ENCODE data around the gene MYEOV. TPM values are rescaled to one million over a fixed set of nuclear protein-coding genes. Genes with fewer than 3 reads are reported as not detected.

MYEOV gene
- total RNA-seq, 2 donors from 2014 or later, result not detected

DNA sequence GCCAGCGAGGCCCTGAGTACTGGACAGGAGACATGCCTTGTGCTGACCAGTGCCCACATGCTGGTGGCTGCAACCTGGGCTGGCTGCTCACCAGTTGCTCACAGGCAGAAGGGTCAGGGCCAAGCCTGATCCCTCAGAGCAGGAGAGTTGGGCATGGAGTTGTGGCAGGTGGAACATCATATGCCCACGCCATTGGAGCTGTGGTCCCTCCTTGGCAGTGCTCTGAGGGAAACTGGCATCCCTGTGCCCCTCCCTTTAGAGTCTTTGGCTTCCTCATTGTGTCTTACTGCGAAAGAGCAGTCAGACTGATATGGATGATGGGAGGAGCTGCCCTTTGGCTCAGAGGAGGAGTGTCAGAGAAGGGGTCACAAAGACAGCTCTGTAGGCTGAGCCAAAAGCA, 3.1 kb upstream of the MYEOV start:
- no peaks in the 10 kb centered on the region for H3K36me3 Mint-ChIP-seq (ENCODE audit: low read depth)
- H3K4me3 Mint-ChIP-seq, result no peak overlapping the region
- H3K9me3 Mint-ChIP-seq, result peaks cover 1% of the 10 kb centered on the region
- H3K9ac ChIP-seq (ENCODE audit: extremely low read depth, low read length, poor library complexity, severe bottlenecking), result no peak overlapping the region
- no peak for DNase-seq
- peaks cover 20% of the 10 kb centered on the region for H3K4me1 Mint-ChIP-seq
- no peaks in the 10 kb centered on the region for H3K27me3 ChIP-seq (ENCODE audit: control insufficient read depth, insufficient read depth, low read length, poor library complexity, severe bottlenecking)
- H3K27me3 Mint-ChIP-seq (ENCODE audit: insufficient read depth), result peaks cover 4% of the 10 kb centered on the region
- H3K4me3 ChIP-seq (ENCODE audit: low read length), result no peak overlapping the region
- H3K9me3 ChIP-seq (ENCODE audit: control insufficient read depth, low read length), result no peaks in the 10 kb centered on the region
- WGBS, 2 experiments (ENCODE audit: insufficient coverage in 1 of 2, insufficient read length in 1 of 2), result 82 to 84% methylated on average over 2 to 3 of the region's 3 CpGs
- TF ChIP-seq, protein P1, sequence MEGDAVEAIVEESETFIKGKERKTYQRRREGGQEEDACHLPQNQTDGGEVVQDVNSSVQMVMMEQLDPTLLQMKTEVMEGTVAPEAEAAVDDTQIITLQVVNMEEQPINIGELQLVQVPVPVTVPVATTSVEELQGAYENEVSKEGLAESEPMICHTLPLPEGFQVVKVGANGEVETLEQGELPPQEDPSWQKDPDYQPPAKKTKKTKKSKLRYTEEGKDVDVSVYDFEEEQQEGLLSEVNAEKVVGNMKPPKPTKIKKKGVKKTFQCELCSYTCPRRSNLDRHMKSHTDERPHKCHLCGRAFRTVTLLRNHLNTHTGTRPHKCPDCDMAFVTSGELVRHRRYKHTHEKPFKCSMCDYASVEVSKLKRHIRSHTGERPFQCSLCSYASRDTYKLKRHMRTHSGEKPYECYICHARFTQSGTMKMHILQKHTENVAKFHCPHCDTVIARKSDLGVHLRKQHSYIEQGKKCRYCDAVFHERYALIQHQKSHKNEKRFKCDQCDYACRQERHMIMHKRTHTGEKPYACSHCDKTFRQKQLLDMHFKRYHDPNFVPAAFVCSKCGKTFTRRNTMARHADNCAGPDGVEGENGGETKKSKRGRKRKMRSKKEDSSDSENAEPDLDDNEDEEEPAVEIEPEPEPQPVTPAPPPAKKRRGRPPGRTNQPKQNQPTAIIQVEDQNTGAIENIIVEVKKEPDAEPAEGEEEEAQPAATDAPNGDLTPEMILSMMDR (conservative IDR thresholded peaks at IDR 0.05), result no peak
- H3K4me1 ChIP-seq (ENCODE audit: control insufficient read depth, insufficient read depth, low read length), result peaks cover 3% of the 10 kb centered on the region
- H3K36me3 ChIP-seq (ENCODE audit: control insufficient read depth, insufficient read depth, low read length), result no peaks in the 10 kb centered on the region
- H3K27ac ChIP-seq (ENCODE audit: low read depth, low read length), result no peak overlapping the region
- no peak overlapping the region for H3K27ac Mint-ChIP-seq

DNA sequence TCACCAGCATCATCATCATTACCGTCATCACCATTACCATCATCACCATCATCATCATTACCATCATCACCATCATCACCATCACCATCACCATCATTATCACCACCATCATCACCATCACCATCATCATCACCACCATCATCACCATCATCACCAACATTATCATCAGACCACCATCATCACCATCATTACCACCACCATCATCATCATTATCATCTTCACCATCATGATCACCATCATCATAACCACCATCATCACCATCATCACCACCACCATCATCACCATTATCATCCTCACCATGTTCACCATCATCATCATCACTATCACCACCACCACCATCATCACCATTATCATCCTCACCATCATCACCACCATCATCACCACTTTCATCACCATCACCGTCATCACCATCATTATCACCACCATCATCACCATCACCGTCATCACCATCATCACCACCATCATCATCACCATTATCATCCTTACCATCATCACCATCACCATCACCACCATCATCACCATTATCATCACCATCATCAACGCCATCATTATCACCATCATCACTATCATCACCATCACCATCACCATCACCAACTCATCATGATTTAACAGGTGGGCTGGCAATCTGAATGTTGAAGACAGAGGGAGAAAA, 2.4 kb upstream of the MYEOV start:
- H3K36me3 Mint-ChIP-seq (ENCODE audit: low read depth), result no peaks in the 10 kb centered on the region
- WGBS, 2 experiments (ENCODE audit: insufficient coverage in 1 of 2, insufficient read length in 1 of 2), result 87 to 90% methylated on average over 3 to 4 of the region's 4 CpGs
- TF ChIP-seq, protein P1 (conservative IDR thresholded peaks at IDR 0.05), result no peak
- Histone ChIP-seq H3K27me3 (ENCODE audit: control insufficient read depth, insufficient read depth, low read length, poor library complexity, severe bottlenecking) (no peaks in the 10 kb centered on the region), H3K4me3 (ENCODE audit: low read length) (no peak overlapping the region), H3K4me1 (ENCODE audit: control insufficient read depth, insufficient read depth, low read length) (peaks cover 3% of the 10 kb centered on the region), H3K36me3 (ENCODE audit: control insufficient read depth, insufficient read depth, low read length) (no peaks in the 10 kb centered on the region), H3K9me3 (ENCODE audit: control insufficient read depth, low read length) (no peaks in the 10 kb centered on the region), H3K27ac (ENCODE audit: low read depth, low read length) (no peak overlapping the region), H3K9ac (ENCODE audit: extremely low read depth, low read length, poor library complexity, severe bottlenecking) (no peak overlapping the region)
- DNase-seq, result no peak
- no peak overlapping the region for H3K27ac Mint-ChIP-seq
- peaks cover 20% of the 10 kb centered on the region for H3K4me1 Mint-ChIP-seq
- peaks cover 1% of the 10 kb centered on the region for H3K9me3 Mint-ChIP-seq
- H3K27me3 Mint-ChIP-seq (ENCODE audit: insufficient read depth), result peaks cover 4% of the 10 kb centered on the region
- H3K4me3 Mint-ChIP-seq, result no peak overlapping the region

DNA sequence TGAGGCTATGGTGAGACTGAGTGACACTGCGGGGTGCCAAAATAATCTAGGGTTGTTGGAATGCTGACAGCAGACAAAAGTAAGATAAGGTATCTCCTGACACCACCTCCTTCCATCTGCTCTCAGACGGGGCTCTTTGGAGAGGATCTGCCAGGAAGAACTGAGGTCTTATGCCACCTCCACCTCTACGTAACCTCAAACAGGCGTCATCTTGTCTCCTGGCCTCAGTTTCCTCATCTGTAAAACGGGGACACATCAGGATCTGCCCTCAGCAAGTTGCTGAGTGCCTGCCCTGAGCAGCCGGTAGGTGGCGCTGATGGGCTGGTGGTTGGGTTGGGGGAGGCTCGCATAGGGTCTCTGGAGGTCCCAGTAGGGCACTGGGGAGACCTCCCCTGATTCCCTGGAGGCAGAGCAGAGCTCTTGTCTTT, 1.7 kb upstream of the MYEOV start:
- H3K36me3 Mint-ChIP-seq (ENCODE audit: low read depth), result no peaks in the 10 kb centered on the region
- no peak overlapping the region for H3K9ac ChIP-seq (ENCODE audit: extremely low read depth, low read length, poor library complexity, severe bottlenecking)
- WGBS, 2 experiments (ENCODE audit: insufficient coverage in 1 of 2, insufficient read length in 1 of 2), result 46 to 55% methylated on average over 7 to 8 of the region's 8 CpGs
- peaks cover 3% of the 10 kb centered on the region for H3K4me1 ChIP-seq (ENCODE audit: control insufficient read depth, insufficient read depth, low read length)
- H3K4me1 Mint-ChIP-seq, result peaks cover 16% of the 10 kb centered on the region
- TF ChIP-seq, protein P1 (conservative IDR thresholded peaks at IDR 0.05), result peak; percentile 92
- no peak overlapping the region for H3K27ac ChIP-seq (ENCODE audit: low read depth, low read length)
- no peak overlapping the region for H3K4me3 ChIP-seq (ENCODE audit: low read length)
- peaks cover 4% of the 10 kb centered on the region for H3K27me3 Mint-ChIP-seq (ENCODE audit: insufficient read depth)
- no peaks in the 10 kb centered on the region for H3K27me3 ChIP-seq (ENCODE audit: control insufficient read depth, insufficient read depth, low read length, poor library complexity, severe bottlenecking)
- H3K4me3 Mint-ChIP-seq, result no peak overlapping the region
- no peaks in the 10 kb centered on the region for H3K36me3 ChIP-seq (ENCODE audit: control insufficient read depth, insufficient read depth, low read length)
- peaks cover 1% of the 10 kb centered on the region for H3K9me3 Mint-ChIP-seq
- H3K27ac Mint-ChIP-seq, result no peak overlapping the region
- H3K9me3 ChIP-seq (ENCODE audit: control insufficient read depth, low read length), result no peaks in the 10 kb centered on the region
- DNase-seq, result peak; percentile 89

All from endodermal cell (in vitro differentiated cells).